IMR-90 (cell line): ENCODE measurements around the gene PSMA7. TPM values are rescaled to one million over a fixed set of nuclear protein-coding genes. Genes with fewer than 3 reads are reported as not detected.
A peak's percentile ranks its signal among the peaks of the same experiment; 100 is the strongest.

Experiments used
- ATAC-seq: fragments of 200-7000 bp; cut with Tn5 transposase; 2 replicates; pipeline ENCODE4 v1.9.1; 2020; ENCODE audit warnings: low read depth, mild to moderate bottlenecking, moderate library complexity
- BruUV-seq: library from RNA; stranded (reverse); fragments of 400-500 nt; replicated peaks from 2 replicates; lab custom pipeline; 2021; lab: Mats Ljungman, UMichigan
- CTCF ChIA-PET: fragments of 300-600 bp; formaldehyde crosslinking; extraction: SDS; loops from one replicate; lab custom pipeline; 2021; ENCODE audit warnings: antibody characterized with exemption; lab: Yijun Ruan, JAX
- POLR2A ChIA-PET: fragments of 300-600 bp; sonication (Branson Sonifier 250); formaldehyde crosslinking; loops from one replicate; lab custom pipeline; 2022; ENCODE audit warnings: antibody characterized with exemption; ENCODE audit not compliant: unreplicated experiment; lab: Charles Lee
- DNase-seq: peaks from one replicate; pipeline ENCODE4 v3.0.0; 2013
- H2AFZ ChIP-seq: replicated peaks from 2 replicates; pipeline ENCODE3; 2013; ENCODE audit warnings: low read length, mild to moderate bottlenecking; ENCODE audit not compliant: poor library complexity
- H2AK5ac ChIP-seq: 2 replicates; pipeline ENCODE4 v1.6.1; 2013; ENCODE audit warnings: low read depth, low read length, inconsistent platforms
- H2AK9ac ChIP-seq: replicated peaks from 2 replicates; pipeline ENCODE3; 2013; ENCODE audit warnings: mild to moderate bottlenecking, low read depth, low read length, moderate library complexity; ENCODE audit not compliant: poor library complexity
- H2BK120ac ChIP-seq: 2 replicates; pipeline ENCODE4 v1.6.1; 2013; ENCODE audit warnings: low read depth, low read length, inconsistent platforms
- H2BK15ac ChIP-seq: 3 replicates; pipeline ENCODE4 v1.6.1; 2013; ENCODE audit warnings: low read depth, low read length, inconsistent platforms
- H2BK20ac ChIP-seq: 2 replicates; pipeline ENCODE4 v1.6.1; 2013; ENCODE audit warnings: low read depth, mild to moderate bottlenecking, inconsistent platforms, low read length, moderate library complexity
- H2BK5ac ChIP-seq: 2 replicates; pipeline ENCODE4 v1.6.1; 2013; ENCODE audit warnings: mild to moderate bottlenecking, low read depth, low read length, inconsistent platforms; ENCODE audit not compliant: poor library complexity, severe bottlenecking
- H3K14ac ChIP-seq: replicated peaks from 2 replicates; pipeline ENCODE4 v1.6.1; 2013; ENCODE audit warnings: low read depth, low read length, inconsistent platforms
- H3K18ac ChIP-seq: 2 replicates; pipeline ENCODE4 v1.6.1; 2013; ENCODE audit warnings: low read depth, low read length, control low read depth
- H3K23ac ChIP-seq: 2 replicates; pipeline ENCODE4 v1.6.1; 2013; ENCODE audit warnings: low read depth, low read length, inconsistent platforms
- H3K27ac ChIP-seq: 2 replicates; pipeline ENCODE4 v1.5.1; 2013; ENCODE audit warnings: mild to moderate bottlenecking, control low read depth, low read length; ENCODE audit not compliant: insufficient read depth
- H3K27me3 ChIP-seq: 2 replicates; pipeline ENCODE4 v1.6.1; 2013; ENCODE audit warnings: low read length; ENCODE audit not compliant: control insufficient read depth, insufficient read depth
- H3K36me3 ChIP-seq: 2 replicates; pipeline ENCODE4 v1.6.1; 2013; ENCODE audit warnings: low read length, mixed read lengths; ENCODE audit not compliant: control insufficient read depth, insufficient read depth
- H3K4ac ChIP-seq: 2 replicates; pipeline ENCODE4 v1.6.1; 2013; ENCODE audit warnings: low read depth, low read length, inconsistent platforms
- H3K4me1 ChIP-seq: 2 replicates; pipeline ENCODE4 v1.6.1; 2013; ENCODE audit warnings: low read length, mixed read lengths; ENCODE audit not compliant: control insufficient read depth, insufficient read depth
- H3K4me2 ChIP-seq: 2 replicates; pipeline ENCODE4 v1.6.1; 2013; ENCODE audit warnings: low read depth, mild to moderate bottlenecking, control low read depth, low read length, moderate library complexity
- H3K4me3 ChIP-seq: 2 replicates; pipeline ENCODE4 v1.5.1; 2013; ENCODE audit warnings: low read depth, mild to moderate bottlenecking, control low read depth, low read length, moderate library complexity; ENCODE audit not compliant: insufficient read depth
- H3K56ac ChIP-seq: 2 replicates; pipeline ENCODE4 v1.6.1; 2013; ENCODE audit warnings: low read length, inconsistent platforms; ENCODE audit not compliant: insufficient read depth; ENCODE audit errors: extremely low read depth
- H3K79me1 ChIP-seq, 2 experiments: 2 replicates each; pipeline ENCODE4 v1.6.1; 2013; ENCODE audit warnings: low read length in 2 of 2, inconsistent platforms in 1 of 2, low read depth in 1 of 2
- H3K9ac ChIP-seq: 2 replicates; pipeline ENCODE4 v1.6.1; 2013; ENCODE audit warnings: low read depth, low read length, control low read depth
- H3K9me1 ChIP-seq: 2 replicates; pipeline ENCODE4 v1.6.1; 2013; ENCODE audit warnings: low read length, inconsistent platforms; ENCODE audit not compliant: insufficient read depth
- H3K9me3 ChIP-seq: 2 replicates; pipeline ENCODE4 v1.6.1; 2013; ENCODE audit warnings: low read length; ENCODE audit not compliant: control insufficient read depth, insufficient read depth
- H4K20me1 ChIP-seq: 2 replicates; pipeline ENCODE4 v1.6.1; 2013; ENCODE audit warnings: low read length, inconsistent platforms; ENCODE audit not compliant: insufficient read depth
- H4K5ac ChIP-seq: 2 replicates; pipeline ENCODE4 v1.6.1; 2013; ENCODE audit warnings: mild to moderate bottlenecking, low read depth, low read length, control low read depth
- H4K8ac ChIP-seq, 2 experiments: 2 replicates each; pipeline ENCODE4 v1.6.1; 2013; ENCODE audit warnings: low read depth in 2 of 2, low read length in 2 of 2, control low read depth in 1 of 2, inconsistent platforms in 1 of 2
- H4K91ac ChIP-seq: 2 replicates; pipeline ENCODE4 v1.6.1; 2013; ENCODE audit warnings: low read depth, low read length, inconsistent platforms; ENCODE audit not compliant: insufficient read depth
- BHLHE40 ChIP-seq: fragments of 150-350 bp; IDR thresholded peaks from 2 replicates; pipeline ENCODE4 v1.6.1; 2016; ENCODE audit warnings: mild to moderate bottlenecking, low read depth, low read length
- CHD1 ChIP-seq: IDR thresholded peaks from 2 replicates; pipeline ENCODE4 v1.6.1; 2012; ENCODE audit warnings: low read depth, low read length, improper control_type of control experiment
- FOS ChIP-seq: fragments of 150-350 bp; IDR thresholded peaks from 2 replicates; pipeline ENCODE4 v1.6.1; 2016; ENCODE audit warnings: low read depth, low read length
- MAFK ChIP-seq: IDR thresholded peaks from 2 replicates; pipeline ENCODE4 v1.6.1; 2012; ENCODE audit warnings: low read depth, low read length, improper control_type of control experiment
- MAZ ChIP-seq: IDR thresholded peaks from 2 replicates; pipeline ENCODE4 v1.6.1; 2012; ENCODE audit warnings: low read depth, mild to moderate bottlenecking, low read length, improper control_type of control experiment, moderate library complexity, borderline replicate concordance
- MXI1 ChIP-seq: IDR thresholded peaks from 2 replicates; pipeline ENCODE4 v1.6.1; 2012; ENCODE audit warnings: low read depth, mild to moderate bottlenecking, low read length, moderate library complexity, borderline replicate concordance
- NFE2L2 ChIP-seq: fragments of 150-350 bp; IDR thresholded peaks from 2 replicates; pipeline ENCODE4 v1.6.1; 2016; ENCODE audit warnings: low read depth, mild to moderate bottlenecking, low read length
- RCOR1 ChIP-seq: IDR thresholded peaks from 2 replicates; pipeline ENCODE4 v1.6.1; 2012; ENCODE audit warnings: mild to moderate bottlenecking, low read length, improper control_type of control experiment; ENCODE audit not compliant: insufficient replicate concordance
- RFX5 ChIP-seq: IDR thresholded peaks from 2 replicates; pipeline ENCODE4 v1.8.0; 2012; ENCODE audit warnings: low read depth, mild to moderate bottlenecking, low read length, moderate library complexity
- SMC3 ChIP-seq: fragments of 150-350 bp; IDR thresholded peaks from 2 replicates; pipeline ENCODE4 v1.6.1; 2016; ENCODE audit warnings: low read depth, mild to moderate bottlenecking, antibody characterized with exemption, low read length, moderate library complexity
- WGBS, 2 experiments: methylation state at CpG; one replicate each; pipeline versions ENCODE4 v1.1.5 to v1.1.7; 2013; ENCODE audit warnings: missing lambda C conversion rate in 2 of 2; ENCODE audit not compliant: insufficient read length in 1 of 2; ENCODE audit errors: extremely low coverage in 2 of 2; 5-methylcytosine and 5-hydroxymethylcytosine counted together
- dilution Hi-C: fragments of 300-500 bp; cut with HindIII; formaldehyde crosslinking; loops from one replicate; pipeline ENCODE4 v1.14.3; 2018; ENCODE audit warnings: low sequenced_read_pairs; ENCODE audit not compliant: unreplicated experiment
- in situ Hi-C: fragments of 300-500 bp; cut with MboI; formaldehyde crosslinking; loops from 3 replicates; pipeline ENCODE4 v1.14.3; 2019; ENCODE audit warnings: low sequenced_read_pairs, inconsistent platforms, mixed read lengths
- intact Hi-C: fragments of 100-400 bp; cut with micrococcal nuclease; formaldehyde crosslinking; loops from 2 replicates; pipeline ENCODE4 v1.10.0; 2022
- polyA plus RNA-seq, 3 experiments: library from polyadenylated mRNA; depleted of rRNA; stranded (reverse); fragments of >200 nt; gene quantifications; 2 replicates each; pipeline ENCODE4 v1.2.3, GENCODE V29; 2012; ENCODE audit warnings: low replicate concordance in 1 of 3
- total RNA-seq: library from RNA; depleted of rRNA; stranded (reverse); fragments of >200 nt; gene quantifications from 2 replicates; pipeline ENCODE4 v1.2.3, GENCODE V29; 2012
- TF ChIP-seq, protein P1 (sequence below): conservative IDR thresholded peaks from 2 replicates; pipeline ENCODE4 v1.5.1; 2012; ENCODE audit warnings: mild to moderate bottlenecking, low read depth, low read length, improper control_type of control experiment
- TF ChIP-seq, protein P2 (sequence below): fragments of 150-350 bp; IDR thresholded peaks from 2 replicates; pipeline ENCODE4 v1.6.1; 2017; ENCODE audit warnings: mild to moderate bottlenecking, antibody characterized with exemption, low read length, low read depth

The PSMA7 gene
- total and polyA plus RNA-seq, 2 of the 4 experiments (the other 2 are of a cell fraction) = 417 to 458 TPM

DNA sequence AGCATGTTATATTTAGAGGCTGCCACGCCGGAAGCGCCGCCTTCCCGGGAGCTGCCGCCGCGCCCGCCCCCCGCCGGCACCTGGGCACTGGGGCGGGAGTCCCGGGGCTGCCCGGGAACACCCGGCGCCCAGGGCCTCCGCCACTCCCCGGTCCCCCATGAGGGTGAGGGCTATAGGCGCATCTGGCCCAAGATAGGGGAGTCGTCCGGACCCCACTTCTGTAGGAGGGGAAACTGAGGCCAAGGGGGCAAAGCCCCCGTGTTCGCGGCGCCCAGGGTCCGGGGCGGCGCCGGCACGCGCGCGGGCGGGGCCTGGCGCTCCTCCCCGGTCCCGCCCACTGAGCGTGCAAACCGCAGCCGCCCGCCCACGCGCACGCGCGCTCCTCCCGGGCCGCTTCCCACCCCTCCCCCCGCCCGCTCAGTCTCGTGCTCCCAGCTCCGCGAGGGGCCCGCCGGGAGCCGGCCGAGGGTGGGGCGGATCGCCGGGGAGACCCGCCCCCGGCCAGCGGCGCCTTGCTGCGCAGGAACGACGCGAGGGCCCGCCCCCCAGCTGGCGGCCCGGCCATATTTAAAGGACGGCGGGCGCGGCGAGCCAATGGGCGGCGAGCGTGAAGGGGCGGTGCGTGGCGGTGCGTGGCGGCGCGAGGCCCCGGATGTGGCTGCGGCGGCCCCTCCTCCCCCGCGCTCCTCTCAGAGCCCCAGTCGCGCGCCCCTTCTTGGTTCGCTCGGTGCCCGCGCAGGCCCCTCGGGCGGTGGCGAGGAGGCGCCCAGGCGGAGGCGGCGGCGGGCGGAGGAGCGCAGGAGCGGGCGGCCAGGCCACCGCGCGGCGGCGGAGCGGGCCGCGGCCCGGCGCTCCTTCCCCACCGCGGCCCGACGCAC, 21.2 kb downstream of the PSMA7 start, which contains the start of gene LSM14B:
LSM14B (plus strand) TSS at position 700 of the 878 bp plus-strand sequence. CDS start 192 bp downstream, outside the sequence.
- H3K9me1 ChIP-seq = peaks cover 15% of the 10 kb centered on the region
- H2AK5ac ChIP-seq = peak within 1 kb of the TSS; percentile 29; the same call in 1 of the 2 replicates
- DNase-seq (peak; percentile 95), ATAC-seq (peak; percentile 94)
- peaks cover 21% of the 10 kb centered on the region for H3K27me3 ChIP-seq
- ChIA-PET CTCF (no interaction called here), POLR2A (interaction anchor here (0.7 kb wide), 1 partner anchor 10 kb away, joined by 6 read pairs; no protein-coding TSS in a partner anchor)
- in situ Hi-C loops = no loop called here
- H2AFZ ChIP-seq = peak within 1 kb of the TSS; percentile 97
- peak within 1 kb of the TSS; percentile 43 to 84; a peak in 3 of 4 replicates for H4K8ac ChIP-seq
- peaks cover 24 to 39% of the 10 kb centered on the region in 2 experiments for H3K79me1 ChIP-seq
- H4K91ac ChIP-seq = peak within 1 kb of the TSS; percentile 85
- H3K9ac ChIP-seq = peak within 1 kb of the TSS; percentile 89
- TF ChIP-seq FOS (no peak), SMC3 (no peak), RFX5 (no peak), MAFK (no peak), MAZ (peak; percentile 94; the same call in 1 of the 2 replicates), BHLHE40 (peak; percentile 99), NFE2L2 (no peak), CHD1 (no peak; the same call in 1 of the 2 replicates), MXI1 (peak; percentile 65; the same call in 1 of the 2 replicates), RCOR1 (no peak)
- TF ChIP-seq, protein P1, sequence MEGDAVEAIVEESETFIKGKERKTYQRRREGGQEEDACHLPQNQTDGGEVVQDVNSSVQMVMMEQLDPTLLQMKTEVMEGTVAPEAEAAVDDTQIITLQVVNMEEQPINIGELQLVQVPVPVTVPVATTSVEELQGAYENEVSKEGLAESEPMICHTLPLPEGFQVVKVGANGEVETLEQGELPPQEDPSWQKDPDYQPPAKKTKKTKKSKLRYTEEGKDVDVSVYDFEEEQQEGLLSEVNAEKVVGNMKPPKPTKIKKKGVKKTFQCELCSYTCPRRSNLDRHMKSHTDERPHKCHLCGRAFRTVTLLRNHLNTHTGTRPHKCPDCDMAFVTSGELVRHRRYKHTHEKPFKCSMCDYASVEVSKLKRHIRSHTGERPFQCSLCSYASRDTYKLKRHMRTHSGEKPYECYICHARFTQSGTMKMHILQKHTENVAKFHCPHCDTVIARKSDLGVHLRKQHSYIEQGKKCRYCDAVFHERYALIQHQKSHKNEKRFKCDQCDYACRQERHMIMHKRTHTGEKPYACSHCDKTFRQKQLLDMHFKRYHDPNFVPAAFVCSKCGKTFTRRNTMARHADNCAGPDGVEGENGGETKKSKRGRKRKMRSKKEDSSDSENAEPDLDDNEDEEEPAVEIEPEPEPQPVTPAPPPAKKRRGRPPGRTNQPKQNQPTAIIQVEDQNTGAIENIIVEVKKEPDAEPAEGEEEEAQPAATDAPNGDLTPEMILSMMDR = 0 out of 2 replicates have a peak, but pooled peaks have one; percentile 1
- TF ChIP-seq, protein P2, sequence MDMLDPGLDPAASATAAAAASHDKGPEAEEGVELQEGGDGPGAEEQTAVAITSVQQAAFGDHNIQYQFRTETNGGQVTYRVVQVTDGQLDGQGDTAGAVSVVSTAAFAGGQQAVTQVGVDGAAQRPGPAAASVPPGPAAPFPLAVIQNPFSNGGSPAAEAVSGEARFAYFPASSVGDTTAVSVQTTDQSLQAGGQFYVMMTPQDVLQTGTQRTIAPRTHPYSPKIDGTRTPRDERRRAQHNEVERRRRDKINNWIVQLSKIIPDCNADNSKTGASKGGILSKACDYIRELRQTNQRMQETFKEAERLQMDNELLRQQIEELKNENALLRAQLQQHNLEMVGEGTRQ = peak; percentile 19; the same call in 1 of the 2 replicates
- H4K20me1 ChIP-seq = peaks cover 30% of the 10 kb centered on the region
- H2BK20ac ChIP-seq = no peak within 1 kb of the TSS
- peaks cover 11% of the 10 kb centered on the region for H3K4me1 ChIP-seq
- H3K36me3 ChIP-seq = peaks cover 20% of the 10 kb centered on the region
- peak within 1 kb of the TSS; percentile 82 for H3K27ac ChIP-seq
- peak within 1 kb of the TSS; percentile 78 for H3K14ac ChIP-seq
- peak within 1 kb of the TSS; percentile 77 for H2BK5ac ChIP-seq
- peak within 1 kb of the TSS; percentile 81 for H4K5ac ChIP-seq
- peak within 1 kb of the TSS; percentile 4; the same call in 1 of the 2 replicates for H3K18ac ChIP-seq
- WGBS, 2 experiments = 0% methylated on average over 6 of the region's 124 CpGs; no CpG with 5 or more reads in 1 of the 2 experiments
- dilution Hi-C loops = no loop called here
- intact Hi-C loops = loop anchor here (1.0 kb wide), 1 partner anchor 59 kb away; no protein-coding TSS in a partner anchor
- H2BK120ac ChIP-seq = peak within 1 kb of the TSS; percentile 85
- H3K23ac ChIP-seq = peak within 1 kb of the TSS; percentile 82
- H2AK9ac ChIP-seq = peak within 1 kb of the TSS; percentile 95
- peak within 1 kb of the TSS; percentile 85 for H3K4ac ChIP-seq
- no TSS peak for BruUV-seq
- peak within 1 kb of the TSS; percentile 100 for H3K4me3 ChIP-seq
- H2BK15ac ChIP-seq = no peak within 1 kb of the TSS
- H3K9me3 ChIP-seq = peaks cover 1% of the 10 kb centered on the region; the same call in 1 of the 2 replicates
- H3K4me2 ChIP-seq = peak within 1 kb of the TSS; percentile 93
- peak within 1 kb of the TSS; percentile 47; the same call in 1 of the 2 replicates for H3K56ac ChIP-seq
